Measurements from ENCODE around the gene IL5. TPM values are rescaled to one million over a fixed set of nuclear protein-coding genes. Genes with fewer than 3 reads are reported as not detected.

Gene IL5
- total and polyA plus RNA-seq, 2 of the 13 experiments (the other 11 are each of a cell fraction or from before 2014, with no cell fraction given) = not detected

DNA sequence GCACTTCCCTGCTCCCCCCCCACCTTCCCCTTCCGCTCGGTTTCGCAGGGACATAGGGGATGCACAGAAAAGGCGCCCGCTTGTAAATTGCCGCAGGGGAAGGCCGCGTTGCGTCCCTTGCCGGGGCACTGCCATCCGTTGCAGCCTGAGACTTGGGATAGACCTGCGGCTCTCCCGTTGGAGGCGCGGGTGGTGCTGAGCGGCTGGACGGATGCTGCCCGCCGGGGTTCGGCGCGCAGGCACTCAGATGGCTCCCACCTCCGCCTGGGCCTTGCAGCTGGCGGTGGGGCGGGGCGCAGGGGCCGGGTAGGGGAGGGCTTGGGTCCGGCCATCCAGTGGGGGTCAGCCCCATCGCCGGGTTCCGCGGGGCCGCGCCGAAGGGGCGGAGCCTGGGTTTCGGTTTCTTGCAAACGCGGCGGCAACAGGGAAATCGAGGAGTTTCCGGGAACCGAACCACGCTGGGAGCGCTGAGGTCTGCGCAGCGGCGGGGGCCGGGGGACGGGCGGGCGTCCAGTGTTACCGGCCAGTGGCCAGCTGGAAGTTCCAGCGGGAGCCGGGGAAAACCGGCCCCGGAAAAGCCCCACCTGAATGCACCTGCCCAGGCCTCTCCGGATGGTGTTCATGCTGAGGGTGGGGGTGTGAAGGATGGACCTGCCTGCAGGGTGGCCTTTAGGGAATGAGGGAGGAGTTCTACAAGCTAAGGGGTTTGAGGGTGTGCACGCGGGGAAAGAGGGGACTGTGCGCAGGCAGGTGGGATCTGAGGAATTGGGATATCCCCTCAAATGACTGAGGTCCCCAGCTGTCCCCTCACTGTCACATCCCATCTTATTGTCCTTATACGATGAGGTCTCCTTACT, 46.5 kb downstream of the IL5 start (continued):
- TF ChIP-seq CHCHD3 (CRISPR knock-in tag; IDR thresholded peaks at IDR 0.05) = no peak
- no peak for TF ChIP-seq ZNF776 (CRISPR knock-in tag; IDR thresholded peaks at IDR 0.05)
- no peak; the same call in 1 of the 2 replicates for TF ChIP-seq ZNF713 (CRISPR knock-in tag; IDR thresholded peaks at IDR 0.05)
- TF ChIP-seq ZNF281 (CRISPR knock-in tag; IDR thresholded peaks at IDR 0.05; ENCODE audit: borderline replicate concordance) = no peak
- no peak for TF ChIP-seq ZNF704 (CRISPR knock-in tag; IDR thresholded peaks at IDR 0.05; ENCODE audit: borderline replicate concordance)
- peak; percentile 46 for TF ChIP-seq AGO1 (IDR thresholded peaks at IDR 0.05; ENCODE audit: low read depth, low read length, poor library complexity, severe bottlenecking)
- peak; percentile 44 for TF ChIP-seq ASH2L (IDR thresholded peaks at IDR 0.05; ENCODE audit: insufficient read length, low read depth, low read length)
- TF ChIP-seq BHLHE40 (IDR thresholded peaks at IDR 0.05; ENCODE audit: low read length) = no peak
- no peak for TF ChIP-seq HCFC1 (IDR thresholded peaks at IDR 0.05; ENCODE audit: low read depth, low read length)
- TF ChIP-seq ZSCAN5A (CRISPR knock-in tag; IDR thresholded peaks at IDR 0.05; ENCODE audit: borderline replicate concordance) = no peak
- TF ChIP-seq SP4 (CRISPR knock-in tag; IDR thresholded peaks at IDR 0.05) = peak; percentile 71; the same call in 1 of the 2 replicates
- no peak; the same call in 1 of the 2 replicates for TF ChIP-seq ZNF563 (CRISPR knock-in tag; IDR thresholded peaks at IDR 0.05)
- no peak for TF ChIP-seq ZNF546 (CRISPR knock-in tag; conservative IDR thresholded peaks at IDR 0.05)
- no peak for TF ChIP-seq XRCC5 (optimal IDR thresholded peaks at IDR 0.05; ENCODE audit: low read length)
- peak; percentile 73; the same call in 1 of the 2 replicates for TF ChIP-seq TARDBP (CRISPR knock-in tag; IDR thresholded peaks at IDR 0.05)
- TF ChIP-seq, protein P1, sequence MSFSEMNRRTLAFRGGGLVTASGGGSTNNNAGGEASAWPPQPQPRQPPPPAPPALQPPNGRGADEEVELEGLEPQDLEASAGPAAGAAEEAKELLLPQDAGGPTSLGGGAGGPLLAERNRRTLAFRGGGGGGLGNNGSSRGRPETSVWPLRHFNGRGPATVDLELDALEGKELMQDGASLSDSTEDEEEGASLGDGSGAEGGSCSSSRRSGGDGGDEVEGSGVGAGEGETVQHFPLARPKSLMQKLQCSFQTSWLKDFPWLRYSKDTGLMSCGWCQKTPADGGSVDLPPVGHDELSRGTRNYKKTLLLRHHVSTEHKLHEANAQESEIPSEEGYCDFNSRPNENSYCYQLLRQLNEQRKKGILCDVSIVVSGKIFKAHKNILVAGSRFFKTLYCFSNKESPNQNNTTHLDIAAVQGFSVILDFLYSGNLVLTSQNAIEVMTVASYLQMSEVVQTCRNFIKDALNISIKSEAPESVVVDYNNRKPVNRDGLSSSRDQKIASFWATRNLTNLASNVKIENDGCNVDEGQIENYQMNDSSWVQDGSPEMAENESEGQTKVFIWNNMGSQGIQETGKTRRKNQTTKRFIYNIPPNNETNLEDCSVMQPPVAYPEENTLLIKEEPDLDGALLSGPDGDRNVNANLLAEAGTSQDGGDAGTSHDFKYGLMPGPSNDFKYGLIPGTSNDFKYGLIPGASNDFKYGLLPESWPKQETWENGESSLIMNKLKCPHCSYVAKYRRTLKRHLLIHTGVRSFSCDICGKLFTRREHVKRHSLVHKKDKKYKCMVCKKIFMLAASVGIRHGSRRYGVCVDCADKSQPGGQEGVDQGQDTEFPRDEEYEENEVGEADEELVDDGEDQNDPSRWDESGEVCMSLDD (CRISPR knock-in tag; IDR thresholded peaks at IDR 0.05; ENCODE audit: borderline replicate concordance) = no peak
- no peak for TF ChIP-seq ZNF232 (CRISPR knock-in tag; IDR thresholded peaks at IDR 0.05; ENCODE audit: borderline replicate concordance)
- no peak for TF ChIP-seq ZNF138 (CRISPR knock-in tag; IDR thresholded peaks at IDR 0.05; ENCODE audit: low read depth)
- no peak for TF ChIP-seq JUNB (CRISPR knock-in tag; IDR thresholded peaks at IDR 0.05; ENCODE audit: borderline replicate concordance)
- TF ChIP-seq SNAPC2 (CRISPR knock-in tag; IDR thresholded peaks at IDR 0.05) = no peak
- TF ChIP-seq RFX1 (IDR thresholded peaks at IDR 0.05) = no peak
- peak; percentile 63; the same call in 1 of the 2 replicates for TF ChIP-seq HOXD1 (CRISPR knock-in tag; IDR thresholded peaks at IDR 0.05)

Data from HepG2 (cell line).